Lower leg skin (tissue), 4 donors: ENCODE results near the gene TKTL1. TPM values are rescaled to one million over a fixed set of nuclear protein-coding genes. Genes with fewer than 3 reads are reported as not detected.

Experiments used
- DNase-seq, 2 donors: peaks; one replicate each; pipeline ENCODE4 v3.0.0-alpha.2; 2019; ENCODE audit warnings: low spot score in 2 of 2
- H3K4me3 ChIP-seq: fragments of 200-600 bp; sonication (generic); 2 replicates; pipeline ENCODE4 v1.5.1; 2017; ENCODE audit warnings: mild to moderate bottlenecking, low read depth; ENCODE audit not compliant: poor library complexity, severe bottlenecking
- CTCF ChIP-seq, 3 donors: fragments of 450-650 bp; IDR thresholded peaks; one replicate each; pipeline ENCODE4 v1.5.1; 2016; ENCODE audit warnings: antibody characterized with exemption in 3 of 3, mild to moderate bottlenecking in 3 of 3, moderate library complexity in 2 of 3
- POLR2A ChIP-seq, 2 donors: fragments of 450-650 bp; IDR thresholded peaks; one replicate each; pipeline ENCODE4 v1.6.1; 2016 to 2017; ENCODE audit warnings: antibody characterized with exemption in 2 of 2, mild to moderate bottlenecking in 1 of 2, moderate library complexity in 1 of 2
- WGBS, 2 donors: methylation state at CpG; one replicate each; pipeline ENCODE4 v1.1.5; 2018; 5-methylcytosine and 5-hydroxymethylcytosine counted together
- intact Hi-C: fragments of 100-400 bp; cut with DNase I; formaldehyde crosslinking; loops from one replicate; pipeline ENCODE4 v1.15.0; 2023; ENCODE audit warnings: low total_unique reads
- total RNA-seq, 4 donors: library from RNA; depleted of rRNA; stranded (reverse); fragments of >200 nt; gene quantifications; one replicate each; pipeline ENCODE4 v1.1.0, GENCODE V29; 2016

TKTL1 gene
- total RNA-seq, 4 donors from 2014 or later, result 0.42 to 1.1 (median 0.46) TPM; not detected in 1

- TF ChIP-seq CTCF (IDR thresholded peaks at IDR 0.05), result no peak
- no peak for TF ChIP-seq POLR2A (IDR thresholded peaks at IDR 0.05)
- 91% methylated on average over 10 to 39 of the region's 41 CpGs for WGBS, 2 donors
- DNase-seq, result no peak
Measured at GRCh38 chrX:154359362-154360154, 64.0 kb downstream of the TKTL1 start.

GRCh38 chrX:154360155-154360713, 64.6 kb downstream of the TKTL1 start:
- no peak for DNase-seq
- WGBS, 2 donors, result 84 to 90% methylated on average over 12 to 31 of the region's 34 CpGs
- TF ChIP-seq CTCF (IDR thresholded peaks at IDR 0.05) (no peak), POLR2A (IDR thresholded peaks at IDR 0.05) (no peak)
- no peak overlapping the region for H3K4me3 ChIP-seq
- intact Hi-C loops, result no loop called here

More at GRCh38 chrX:154359362-154360154, 64.0 kb downstream of the TKTL1 start:
- no peak overlapping the region for H3K4me3 ChIP-seq
- intact Hi-C loops, result no loop called here

GRCh38 chrX:154362085-154362742, 66.6 kb downstream of the TKTL1 start:
- H3K4me3 ChIP-seq, result no peak overlapping the region
- no peak for DNase-seq
- intact Hi-C loops, result no loop called here
- 90 to 91% methylated on average over 8 to 27 of the region's 30 CpGs for WGBS, 2 donors
- TF ChIP-seq CTCF (IDR thresholded peaks at IDR 0.05) (no peak), POLR2A (IDR thresholded peaks at IDR 0.05) (no peak)

GRCh38 chrX:154363706-154364439, 68.3 kb downstream of the TKTL1 start:
- H3K4me3 ChIP-seq, result no peak overlapping the region
- no peak for DNase-seq
- intact Hi-C loops, result no loop called here
- TF ChIP-seq CTCF (IDR thresholded peaks at IDR 0.05), result no peak
- TF ChIP-seq POLR2A (IDR thresholded peaks at IDR 0.05), result no peak
- WGBS, 2 donors, result 85 to 90% methylated on average over 13 to 20 of the region's 20 CpGs

- intact Hi-C loops, result no loop called here
- WGBS, 2 donors, result 73 to 84% methylated on average over 10 to 20 of the region's 20 CpGs
- TF ChIP-seq CTCF (IDR thresholded peaks at IDR 0.05), result no peak
- TF ChIP-seq POLR2A (IDR thresholded peaks at IDR 0.05), result no peak
- no peak for DNase-seq
- H3K4me3 ChIP-seq, result no peak overlapping the region
Measured at GRCh38 chrX:154365052-154365600, 69.5 kb downstream of the TKTL1 start.
